Measurements from ENCODE around the gene NAXD. TPM values are rescaled to one million over a fixed set of nuclear protein-coding genes. Genes with fewer than 3 reads are reported as not detected.

Gene NAXD
- total RNA-seq, 2 experiments from 2014 or later = 17.4 to 17.8 TPM

DNA sequence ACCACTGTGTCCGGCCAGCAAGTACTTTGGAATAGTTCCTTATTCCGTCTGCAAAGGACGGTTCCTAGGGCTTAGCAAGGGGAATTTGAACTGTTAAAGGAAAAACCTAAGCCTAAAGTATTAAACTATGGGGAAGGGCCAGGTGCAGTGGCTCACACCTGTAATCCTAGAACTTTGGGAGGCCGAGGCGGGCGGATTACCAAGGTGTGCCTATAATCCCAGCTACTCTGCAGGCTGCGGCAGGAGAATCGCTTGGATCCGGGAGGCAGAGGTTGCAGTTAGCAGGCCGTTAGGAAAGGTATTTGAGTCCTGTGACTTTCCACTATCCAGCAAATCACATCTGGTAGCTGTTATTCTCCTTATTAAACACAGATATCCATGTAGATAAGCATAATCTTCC, 44.5 kb upstream of the NAXD start:
- Histone ChIP-seq H3K9me3 (ENCODE audit: control insufficient read depth in 1 of 2, insufficient read depth in 1 of 2, low read length in 2 of 2) (no peaks in the 10 kb centered on the region), H3K27ac (ENCODE audit: low read depth in 1 of 2, low read length in 2 of 2) (no peak overlapping the region), H3K36me3 (ENCODE audit: insufficient read depth, low read length) (no peaks in the 10 kb centered on the region), H3K4me1 (ENCODE audit: insufficient read depth, low read length) (peaks cover 6% of the 10 kb centered on the region), H3K27me3 (ENCODE audit: control insufficient read depth in 1 of 2, insufficient read depth in 2 of 2, low read length in 2 of 2) (peaks cover 20 to 30% of the 10 kb centered on the region in 2 experiments), H3K4me3 (ENCODE audit: low read length) (no peak overlapping the region)
- H3K9me3 Mint-ChIP-seq = no peaks in the 10 kb centered on the region
- TF ChIP-seq, protein P1, sequence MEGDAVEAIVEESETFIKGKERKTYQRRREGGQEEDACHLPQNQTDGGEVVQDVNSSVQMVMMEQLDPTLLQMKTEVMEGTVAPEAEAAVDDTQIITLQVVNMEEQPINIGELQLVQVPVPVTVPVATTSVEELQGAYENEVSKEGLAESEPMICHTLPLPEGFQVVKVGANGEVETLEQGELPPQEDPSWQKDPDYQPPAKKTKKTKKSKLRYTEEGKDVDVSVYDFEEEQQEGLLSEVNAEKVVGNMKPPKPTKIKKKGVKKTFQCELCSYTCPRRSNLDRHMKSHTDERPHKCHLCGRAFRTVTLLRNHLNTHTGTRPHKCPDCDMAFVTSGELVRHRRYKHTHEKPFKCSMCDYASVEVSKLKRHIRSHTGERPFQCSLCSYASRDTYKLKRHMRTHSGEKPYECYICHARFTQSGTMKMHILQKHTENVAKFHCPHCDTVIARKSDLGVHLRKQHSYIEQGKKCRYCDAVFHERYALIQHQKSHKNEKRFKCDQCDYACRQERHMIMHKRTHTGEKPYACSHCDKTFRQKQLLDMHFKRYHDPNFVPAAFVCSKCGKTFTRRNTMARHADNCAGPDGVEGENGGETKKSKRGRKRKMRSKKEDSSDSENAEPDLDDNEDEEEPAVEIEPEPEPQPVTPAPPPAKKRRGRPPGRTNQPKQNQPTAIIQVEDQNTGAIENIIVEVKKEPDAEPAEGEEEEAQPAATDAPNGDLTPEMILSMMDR (IDR thresholded peaks at IDR 0.05) = no peak
- intact Hi-C loops (cut with DNase I, micrococcal nuclease) = no loop called here
- ATAC-seq (ENCODE audit: poor library complexity) (no peak), DNase-seq (no peak)
- CTCF ChIA-PET = no interaction called here
- H3K4me1 Mint-ChIP-seq (ENCODE audit: low read depth) = peaks cover 5% of the 10 kb centered on the region
- H3K27ac Mint-ChIP-seq = no peak overlapping the region
- no peak overlapping the region for H3K4me3 Mint-ChIP-seq
- POLR2A ChIA-PET = no interaction called here
- peaks cover 53% of the 10 kb centered on the region for H3K27me3 Mint-ChIP-seq
- no peaks in the 10 kb centered on the region for H3K36me3 Mint-ChIP-seq (ENCODE audit: low read depth)

DNA sequence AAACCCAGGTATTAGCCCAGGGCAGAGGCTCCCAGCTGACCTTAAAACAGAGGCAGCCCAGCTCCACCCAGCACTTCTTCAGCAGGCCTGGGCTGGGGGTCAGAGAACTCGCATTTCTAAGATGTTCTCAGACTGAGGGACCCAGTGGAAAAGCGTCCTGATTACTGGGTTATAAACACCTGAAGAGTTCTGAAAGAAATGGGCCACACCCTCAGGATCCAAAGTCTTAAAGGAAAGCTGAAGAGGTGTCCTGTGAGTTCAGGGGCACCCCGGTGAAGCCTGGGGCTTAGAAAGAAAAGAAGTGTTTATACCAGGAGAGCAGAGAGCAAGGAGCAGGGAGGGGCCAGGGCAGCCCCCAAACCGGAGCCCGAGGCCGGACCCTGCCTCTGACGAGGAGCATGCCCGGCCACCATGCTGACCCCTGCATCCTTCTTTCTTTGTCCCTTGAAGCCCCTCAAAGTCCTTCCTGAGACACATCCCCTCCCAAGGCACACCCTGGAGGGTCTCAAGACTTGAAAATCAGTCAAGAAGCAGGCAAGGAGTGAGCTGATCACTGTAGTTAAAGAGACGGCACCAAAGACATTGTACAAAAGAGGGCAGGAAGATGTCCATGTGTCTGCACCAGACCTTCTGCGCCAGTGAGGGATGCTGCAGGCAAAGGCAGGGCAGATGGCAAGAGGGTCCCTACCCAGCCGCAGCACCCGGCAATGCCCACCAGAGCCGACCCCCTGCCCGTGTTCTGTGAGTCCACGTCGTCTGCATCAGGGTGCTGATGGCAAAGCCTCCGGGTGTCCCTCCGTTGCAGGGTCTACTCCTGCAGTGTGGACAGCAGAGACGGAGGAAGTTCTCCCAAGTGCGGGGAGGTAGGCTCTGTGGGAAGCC, 43.2 kb upstream of the NAXD start:
- CTCF ChIA-PET = no interaction called here

DNA sequence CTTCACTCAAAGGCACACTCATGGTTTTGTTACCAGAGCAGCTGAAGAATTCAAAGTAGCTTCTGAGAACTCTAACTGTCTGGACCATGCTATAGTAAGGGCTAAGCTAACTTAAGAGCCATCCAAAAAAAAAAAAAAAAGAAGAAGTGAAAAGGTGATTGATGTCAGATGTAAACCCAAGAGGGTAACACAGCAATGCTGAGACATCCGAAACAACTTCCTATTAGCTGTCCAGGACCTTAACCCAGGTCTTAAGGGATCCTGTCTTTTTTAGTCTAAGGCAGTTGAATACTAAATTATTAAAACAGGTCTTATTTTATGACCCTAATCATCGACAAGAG, 42.6 kb upstream of the NAXD start:
- H3K9me3 ChIP-seq (ENCODE audit: control insufficient read depth in 1 of 2, insufficient read depth in 1 of 2, low read length in 2 of 2) = no peaks in the 10 kb centered on the region
- H3K27me3 ChIP-seq (ENCODE audit: control insufficient read depth in 1 of 2, insufficient read depth in 2 of 2, low read length in 2 of 2) = peaks cover 20 to 31% of the 10 kb centered on the region in 2 experiments
- ChIA-PET POLR2A (no interaction called here), CTCF (interaction anchor here (0.7 kb wide), 1 partner anchor 14 kb away, joined by 3 read pairs; no protein-coding TSS in a partner anchor)
- Mint-ChIP-seq H3K27me3 (peaks cover 66% of the 10 kb centered on the region), H3K27ac (no peak overlapping the region), H3K4me1 (ENCODE audit: low read depth) (peaks cover 9% of the 10 kb centered on the region), H3K36me3 (ENCODE audit: low read depth) (no peaks in the 10 kb centered on the region), H3K9me3 (no peaks in the 10 kb centered on the region), H3K4me3 (no peak overlapping the region)
- H3K4me3 ChIP-seq (ENCODE audit: low read length) = no peak overlapping the region
- intact Hi-C loops (cut with DNase I, micrococcal nuclease) = no loop called here
- DNase-seq = no peak
- H3K4me1 ChIP-seq (ENCODE audit: insufficient read depth, low read length) = peaks cover 6% of the 10 kb centered on the region
- no peak overlapping the region for H3K27ac ChIP-seq (ENCODE audit: low read depth in 1 of 2, low read length in 2 of 2)
- TF ChIP-seq, protein P1 (IDR thresholded peaks at IDR 0.05) = no peak
- ATAC-seq (ENCODE audit: poor library complexity) = no peak
- H3K36me3 ChIP-seq (ENCODE audit: insufficient read depth, low read length) = no peaks in the 10 kb centered on the region

More for the DNA sequence above, 43.2 kb upstream of the NAXD start:
- H3K9me3 ChIP-seq (ENCODE audit: control insufficient read depth in 1 of 2, insufficient read depth in 1 of 2, low read length in 2 of 2) = no peaks in the 10 kb centered on the region
- TF ChIP-seq, protein P1 (IDR thresholded peaks at IDR 0.05) = no peak
- Mint-ChIP-seq H3K4me1 (ENCODE audit: low read depth) (peaks cover 9% of the 10 kb centered on the region), H3K27ac (no peak overlapping the region), H3K4me3 (no peak overlapping the region), H3K9me3 (no peaks in the 10 kb centered on the region), H3K27me3 (peaks cover 62% of the 10 kb centered on the region), H3K36me3 (ENCODE audit: low read depth) (no peaks in the 10 kb centered on the region)
- ATAC-seq (ENCODE audit: poor library complexity) = no peak
- intact Hi-C loops (cut with DNase I, micrococcal nuclease) = no loop called here
- H3K4me1 ChIP-seq (ENCODE audit: insufficient read depth, low read length) = peaks cover 6% of the 10 kb centered on the region
- DNase-seq = no peak
- H3K4me3 ChIP-seq (ENCODE audit: low read length) = no peak overlapping the region
- no peaks in the 10 kb centered on the region for H3K36me3 ChIP-seq (ENCODE audit: insufficient read depth, low read length)
- H3K27ac ChIP-seq (ENCODE audit: low read depth in 1 of 2, low read length in 2 of 2) = no peak overlapping the region
- peaks cover 20 to 32% of the 10 kb centered on the region in 2 experiments for H3K27me3 ChIP-seq (ENCODE audit: control insufficient read depth in 1 of 2, insufficient read depth in 2 of 2, low read length in 2 of 2)
- POLR2A ChIA-PET = no interaction called here
